Upper lobe of left lung (tissue), 6 donors: ENCODE data around the gene DLST. TPM values are rescaled to one million over a fixed set of nuclear protein-coding genes. Genes with fewer than 3 reads are reported as not detected.

Experiments
- ATAC-seq, 2 donors: fragments of 200-7000 bp; cut with Tn5 transposase; one replicate each; pipeline ENCODE4 v1.9.1; 2022; ENCODE audit warnings: mild to moderate bottlenecking in 2 of 2, moderate library complexity in 2 of 2; ENCODE audit not compliant: low FRiP score in 2 of 2
- DNase-seq, 2 donors: peaks; one replicate each; pipeline ENCODE4 v3.0.0-alpha.2; 2019 to 2020
- H3K27ac ChIP-seq, 4 donors: fragments of 200-600 bp; sonication (generic); one replicate each; pipeline ENCODE4 v1.5.1; 2016 to 2019
- H3K27me3 ChIP-seq, 4 donors: fragments of 200-600 bp; sonication (generic); one replicate each; pipeline ENCODE4 v1.5.1; 2017 to 2019
- H3K36me3 ChIP-seq, 4 donors: fragments of 200-600 bp; sonication (generic); one replicate each; pipeline ENCODE4 v1.5.1; 2016 to 2019
- H3K4me1 ChIP-seq, 4 donors: fragments of 200-600 bp; sonication (generic); one replicate each; pipeline ENCODE4 v1.5.1; 2018 to 2019
- H3K4me3 ChIP-seq, 4 donors: fragments of 200-600 bp; sonication (generic); one replicate each; pipeline ENCODE4 v1.5.1; 2017 to 2019; ENCODE audit warnings: mild to moderate bottlenecking in 2 of 4, moderate library complexity in 1 of 4
- H3K9me3 ChIP-seq, 4 donors: fragments of 200-600 bp; sonication (generic); one replicate each; pipeline ENCODE4 v1.5.1; 2018 to 2019
- CTCF ChIP-seq, 6 experiments: fragments of 450-650 bp in 4 of 6; fragments of 200-600 bp in 2 of 6; sonication (generic) in 2 of 6; IDR thresholded peaks; one replicate each; pipeline ENCODE4 v1.5.1; 2016 to 2019; ENCODE audit warnings: antibody characterized with exemption in 6 of 6
- EP300 ChIP-seq, 4 donors: sonication (generic); formaldehyde crosslinking; IDR thresholded peaks; one replicate each; pipeline ENCODE4 v1.5.1; 2017; ENCODE audit warnings: antibody characterized with exemption in 4 of 4, control low read depth in 2 of 4
- POLR2A ChIP-seq, 4 donors: fragments of 450-650 bp; IDR thresholded peaks; one replicate each; pipeline ENCODE4 v1.5.1; 2016 to 2017; ENCODE audit warnings: antibody characterized with exemption in 4 of 4, mild to moderate bottlenecking in 2 of 4
- POLR2AphosphoS5 ChIP-seq, 2 donors: sonication (generic); formaldehyde crosslinking; IDR thresholded peaks; one replicate each; pipeline ENCODE4 v1.5.1; 2017; ENCODE audit warnings: antibody characterized with exemption in 2 of 2
- WGBS, 2 donors: methylation state at CpG; one replicate each; pipeline ENCODE4 v1.1.5; 2017 to 2018; 5-methylcytosine and 5-hydroxymethylcytosine counted together
- total RNA-seq, 6 donors: library from RNA; depleted of rRNA in 4 of 6; stranded (reverse); fragments of >200 nt in 4 of 6; gene quantifications; one replicate each; pipeline versions ENCODE4 v1.1.0 to v1.2.1, GENCODE V29; 2016 to 2021
- donor health status: DM: no; HTN: no; CAD: no; lungs with moderate emphysema.
- donor health status: DM: no; HTN: yes; CAD: no; lungs with severe emphysema.

Gene DLST
- total RNA-seq, 6 donors from 2014 or later = 81.0 to 95.3 (median 83.1) TPM

DNA sequence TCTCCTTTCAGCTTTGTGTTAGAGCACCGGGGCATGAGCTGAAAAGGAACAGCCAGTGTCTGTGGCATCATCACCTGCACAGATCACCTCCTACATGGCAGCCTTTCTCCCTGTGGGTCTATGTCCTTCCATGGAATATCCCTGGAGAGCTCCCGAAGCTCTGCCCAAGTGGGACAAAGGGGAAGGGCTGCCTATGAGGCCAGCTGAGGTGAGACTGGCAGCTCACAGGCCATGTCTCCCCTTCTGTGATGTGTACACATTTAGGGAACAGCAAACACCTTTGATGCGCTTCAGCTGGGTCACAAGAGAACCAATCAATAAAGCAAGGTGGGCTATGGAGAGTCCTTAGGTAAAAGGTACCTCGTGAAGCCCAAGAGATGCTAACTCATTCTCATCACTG, 9.9 kb upstream of the DLST start:
- TF ChIP-seq CTCF (IDR thresholded peaks at IDR 0.05) (no peak), POLR2A (IDR thresholded peaks at IDR 0.05) (no peak), EP300 (IDR thresholded peaks at IDR 0.05) (no peak), POLR2AphosphoS5 (IDR thresholded peaks at IDR 0.05) (no peak)

DNA sequence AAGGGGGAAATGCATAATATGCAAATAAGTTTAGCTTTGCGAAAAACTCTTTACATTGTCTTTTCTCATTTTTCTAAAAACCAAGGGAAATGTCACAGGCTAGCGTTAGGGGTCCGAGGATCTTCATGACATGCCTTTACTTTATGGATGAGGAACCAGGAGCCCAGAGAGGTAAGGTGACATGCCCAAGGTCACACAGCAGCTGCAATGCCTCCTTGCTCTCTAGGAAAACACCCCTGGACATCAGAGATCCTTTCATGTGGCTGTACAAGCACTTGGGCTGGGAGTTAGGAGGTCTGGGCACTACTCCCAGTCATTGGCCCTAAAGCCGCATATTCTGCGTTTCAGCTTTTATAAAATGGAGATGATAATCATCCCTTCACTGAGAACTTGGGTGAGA, 6.5 kb upstream of the DLST start:
- Histone ChIP-seq H3K36me3 (no peaks in the 10 kb centered on the region), H3K4me1 (peaks cover 0 to 5% (median 2%) of the 10 kb centered on the region in 4 donors), H3K9me3 (no peaks in the 10 kb centered on the region), H3K27ac (no peak overlapping the region), H3K4me3 (no peak overlapping the region), H3K27me3 (no peaks in the 10 kb centered on the region)
- no peak for ATAC-seq
- TF ChIP-seq EP300 (IDR thresholded peaks at IDR 0.05) = no peak
- TF ChIP-seq POLR2AphosphoS5 (IDR thresholded peaks at IDR 0.05) = no peak
- DNase-seq = no peak
- 93 to 94% methylated on average over 5 of the region's 5 CpGs for WGBS, 2 donors

More for the DNA sequence above, 9.9 kb upstream of the DLST start:
- Histone ChIP-seq H3K27ac (no peak overlapping the region), H3K4me3 (no peak overlapping the region), H3K9me3 (no peaks in the 10 kb centered on the region), H3K27me3 (no peaks in the 10 kb centered on the region), H3K36me3 (no peaks in the 10 kb centered on the region), H3K4me1 (peaks cover 0 to 5% (median 2%) of the 10 kb centered on the region in 4 donors)
- DNase-seq (no peak), ATAC-seq (no peak)
- 84 to 86% methylated on average over 4 of the region's 4 CpGs for WGBS, 2 donors

GRCh38 chr14:74875941-74876913, 5.5 kb upstream of the DLST start, which contains the start of gene PROX2:
Gene PROX2 (minus strand): TSS chr14:74876145. CDS start chr14:74863834, 12,311 bp downstream.
- ATAC-seq (peak in 1 of 2 donors; percentile 26), DNase-seq (peak in 1 of 2 donors; percentile 57)
- Histone ChIP-seq H3K9me3 (no peaks in the 10 kb centered on the region), H3K27ac (no peak within 1 kb of the TSS), H3K4me1 (peaks cover 0 to 11% (median 7%) of the 10 kb centered on the region in 4 donors), H3K27me3 (no peaks in the 10 kb centered on the region), H3K4me3 (no peak within 1 kb of the TSS), H3K36me3 (no peaks in the 10 kb centered on the region)
- 36 to 61% methylated on average over 7 to 13 of the region's 13 CpGs for WGBS, 2 donors
- TF ChIP-seq CTCF (IDR thresholded peaks at IDR 0.05) (no peak), POLR2AphosphoS5 (IDR thresholded peaks at IDR 0.05) (no peak), POLR2A (IDR thresholded peaks at IDR 0.05) (no peak), EP300 (IDR thresholded peaks at IDR 0.05) (no peak)

DNA sequence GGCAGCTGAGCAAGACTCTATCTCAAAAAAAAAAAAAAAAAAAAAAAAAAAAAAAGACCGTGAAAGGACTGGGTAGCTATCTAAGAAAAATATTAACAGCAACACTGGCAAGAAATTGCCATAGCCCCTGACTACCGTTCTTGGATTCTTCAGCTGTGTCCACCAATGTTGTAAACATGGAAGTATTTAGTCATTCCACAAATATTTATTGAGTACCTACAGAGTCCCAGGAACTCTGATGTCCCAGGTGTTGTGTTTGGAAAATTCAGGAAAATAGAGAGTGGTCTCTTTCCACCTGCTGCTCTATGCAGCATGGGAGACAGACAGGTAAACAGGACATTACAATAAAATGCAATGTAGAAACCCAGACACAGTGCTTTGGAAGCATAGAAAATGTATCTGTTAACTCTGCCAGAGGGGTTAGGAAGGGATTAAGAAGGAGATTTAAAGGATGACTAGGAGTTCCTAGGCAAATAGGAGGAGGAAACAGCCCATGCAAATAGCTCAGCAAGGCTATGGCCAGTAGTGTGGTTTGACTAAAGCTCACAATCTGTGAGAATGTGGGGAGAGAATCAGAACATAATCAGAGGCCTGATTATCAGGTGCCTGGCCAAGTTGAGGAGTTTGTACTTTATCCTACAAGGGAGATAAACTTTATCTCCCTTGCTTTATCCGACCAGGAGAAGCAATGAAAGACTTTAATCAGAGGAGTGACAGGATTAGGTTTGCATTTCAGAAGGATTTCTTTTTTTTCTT, 2.1 kb upstream of the DLST start:
- 78 to 85% methylated on average over 3 of the region's 3 CpGs for WGBS, 2 donors
- Histone ChIP-seq H3K9me3 (no peaks in the 10 kb centered on the region), H3K27ac (no peak overlapping the region), H3K36me3 (no peaks in the 10 kb centered on the region), H3K4me3 (no peak overlapping the region), H3K4me1 (peaks cover 16 to 33% (median 27%) of the 10 kb centered on the region in 4 donors), H3K27me3 (no peaks in the 10 kb centered on the region)
- DNase-seq (no peak), ATAC-seq (no peak)
- TF ChIP-seq POLR2A (IDR thresholded peaks at IDR 0.05) (no peak), CTCF (IDR thresholded peaks at IDR 0.05) (no peak), POLR2AphosphoS5 (IDR thresholded peaks at IDR 0.05) (no peak), EP300 (IDR thresholded peaks at IDR 0.05) (no peak)
